ENCODE measurements around the gene FETUB. TPM values are rescaled to one million over a fixed set of nuclear protein-coding genes. Genes with fewer than 3 reads are reported as not detected.

Gene FETUB
- total and polyA plus RNA-seq, 2 of the 8 experiments (the other 6 are each of a cell fraction or from before 2014, with no cell fraction given): 0.15 TPM; not detected in 1

GRCh38 chr3:186599785-186600166, 40.4 kb upstream of the FETUB start:
- H3K36me3 ChIP-seq (ENCODE audit: control insufficient read depth in 2 of 4, insufficient read depth in 4 of 4, low read length in 3 of 4): no peaks in the 10 kb centered on the region
- H2AK5ac ChIP-seq (ENCODE audit: low read depth, low read length): no peak overlapping the region
- H3K14ac ChIP-seq (ENCODE audit: insufficient read length): no peak overlapping the region
- ChIA-PET CTCF (ENCODE audit: partially characterized antibody) (interaction anchor here (0.7 to 23.7 kb wide), 2 partner anchors 14 to 153 kb away, joined by 3 to 333 read pairs; partner anchors contain the start of gene AHSG), POLR2A (ENCODE audit: partially characterized antibody) (interaction anchor here (5.4 kb wide), 1 partner anchor 184 kb away, joined by 34 read pairs; the partner anchor contains the start of gene EIF4A2)
- no peaks in the 10 kb centered on the region for H3K9me3 ChIP-seq (ENCODE audit: insufficient read depth in 2 of 2, low read depth in 1 of 2, low read length in 1 of 2)
- H3K23ac ChIP-seq (ENCODE audit: insufficient read length): no peak overlapping the region
- no peak for FAIRE-seq
- H2BK120ac ChIP-seq (replicated peaks; ENCODE audit: low read depth, low read length): no peak overlapping the region
- no peak overlapping the region for H3K4ac ChIP-seq (replicated peaks; ENCODE audit: insufficient read length, low read depth, low read length)
- no peak overlapping the region for H2BK15ac ChIP-seq (ENCODE audit: low read length)
- no peak overlapping the region for H4K8ac ChIP-seq (ENCODE audit: extremely low read depth, insufficient read depth, low read length)
- H2BK12ac ChIP-seq (ENCODE audit: low read depth, low read length): no peak overlapping the region
- H3K79me2 ChIP-seq (ENCODE audit: control insufficient read depth in 1 of 2, insufficient read depth in 2 of 2, low read length in 2 of 2): no peaks in the 10 kb centered on the region
- no peak overlapping the region for H3K56ac ChIP-seq (replicated peaks; ENCODE audit: insufficient read length, low read depth, low read length)
- no peak overlapping the region for H3K4me3 ChIP-seq (ENCODE audit: extremely low read depth in 1 of 4, insufficient read depth in 2 of 4, low read depth in 3 of 4, low read length in 4 of 4)
- H2BK5ac ChIP-seq (ENCODE audit: low read depth, low read length): no peak overlapping the region
- DNase-seq (ENCODE audit: low read depth in 1 of 2, low spot score in 2 of 2): no peak
- H2AFZ ChIP-seq (ENCODE audit: low read length): no peak overlapping the region; the same call in 1 of the 2 replicates
- H4K91ac ChIP-seq (replicated peaks; ENCODE audit: insufficient read length, low read length): no peak overlapping the region
- H3K18ac ChIP-seq (ENCODE audit: extremely low read depth, low read length): no peak overlapping the region
- no peaks in the 10 kb centered on the region; a peak in 1 of 7 replicates for H3K27me3 ChIP-seq (replicated peaks in 1 of 4; ENCODE audit: control insufficient read depth in 3 of 4, extremely low read depth in 1 of 4, insufficient read depth in 3 of 4, low read length in 3 of 4)
- no peak overlapping the region for H3K4me2 ChIP-seq (ENCODE audit: insufficient read depth in 1 of 2, low read depth in 2 of 2, low read length in 2 of 2)
- WGBS, 2 experiments (ENCODE audit: extremely low coverage in 1 of 2, insufficient coverage in 1 of 2, insufficient read length in 1 of 2, insufficient replicate concordance in 2 of 2, low coverage in 1 of 2, low lambda C conversion rate in 2 of 2, missing lambda C conversion rate in 1 of 2): 62% methylated on average over 2 of the region's 2 CpGs; no CpG with 5 or more reads in 1 of the 2 experiments
- H3K27ac ChIP-seq (ENCODE audit: low read depth, low read length): no peak overlapping the region
- no peaks in the 10 kb centered on the region for H3K4me1 ChIP-seq (replicated peaks in 1 of 4; ENCODE audit: control insufficient read depth in 3 of 4, insufficient read depth in 4 of 4, low read length in 3 of 4)
- no peak overlapping the region for H2BK20ac ChIP-seq (ENCODE audit: low read length)
- H3K23me2 ChIP-seq (ENCODE audit: low read depth, low read length): no peaks in the 10 kb centered on the region
- no peak overlapping the region for H4K5ac ChIP-seq (ENCODE audit: insufficient read length, low read depth, low read length)
- no peak overlapping the region for H3K9ac ChIP-seq (replicated peaks in 1 of 4; ENCODE audit: extremely low read depth in 1 of 4, low read depth in 3 of 4, low read length in 3 of 4)
- H3K79me1 ChIP-seq (ENCODE audit: low read depth, low read length): no peaks in the 10 kb centered on the region
- H4K20me1 ChIP-seq (replicated peaks in 1 of 2; ENCODE audit: control insufficient read depth in 1 of 2, insufficient read depth in 2 of 2, low read length in 2 of 2): no peaks in the 10 kb centered on the region
- TF ChIP-seq SRF (IDR thresholded peaks at IDR 0.05; ENCODE audit: low read depth, low read length): no peak
- no peak for TF ChIP-seq SIN3A (conservative IDR thresholded peaks at IDR 0.05 in 1 of 2, IDR thresholded peaks at IDR 0.05 in 1 of 2; ENCODE audit: low read depth in 1 of 2, low read length in 2 of 2)
- no peak for TF ChIP-seq TBP (IDR thresholded peaks at IDR 0.05; ENCODE audit: low read depth, low read length)
- no peak for TF ChIP-seq POLR2AphosphoS5 (IDR thresholded peaks at IDR 0.05; ENCODE audit: low read depth, low read length)
- TF ChIP-seq TAF7 (optimal IDR thresholded peaks at IDR 0.05; ENCODE audit: borderline replicate concordance, low read depth, low read length): no peak
- no peak for TF ChIP-seq CHD1 (IDR thresholded peaks at IDR 0.05; ENCODE audit: low read depth, low read length)
- no peak for TF ChIP-seq TCF12 (IDR thresholded peaks at IDR 0.05; ENCODE audit: low read depth, low read length)
